ENCODE data around the gene GRID2.

Gene GRID2

GRCh38 chr4:93802045-93802444, 1498.3 kb downstream of the GRID2 start:
- no peak for DNase-seq (ENCODE audit: low read depth in 2 of 2)

- DNase-seq (ENCODE audit: low read depth in 2 of 2), result no peak
Observed at GRCh38 chr4:93809773-93810172, 1506.0 kb downstream of the GRID2 start.

- DNase-seq (ENCODE audit: low read depth in 2 of 2), result no peak
Observed at GRCh38 chr4:93810340-93810992, 1506.7 kb downstream of the GRID2 start.

GRCh38 chr4:93813092-93813491, 1509.3 kb downstream of the GRID2 start:
- DNase-seq (ENCODE audit: low read depth in 2 of 2), result no peak

GRCh38 chr4:93814141-93814540, 1510.4 kb downstream of the GRID2 start:
- no peak for DNase-seq (ENCODE audit: low read depth in 2 of 2)

GRCh38 chr4:93814722-93815121, 1511.0 kb downstream of the GRID2 start:
- no peak for DNase-seq (ENCODE audit: low read depth in 2 of 2)
